HL-60 (cell line): ENCODE data around the gene MTLN.
"Not testable (repeated sequence)": the region's sequence is repeated elsewhere in the genome, so short reads cannot be mapped to it uniquely, and the experiment has no call there.

Source experiments
- DNase-seq, 2 experiments: peaks; one replicate each; pipeline ENCODE4 v3.0.0-alpha.2; 2010 to 2020; ENCODE audit warnings: low read depth in 1 of 2, low spot score in 1 of 2
- H3K27ac ChIP-seq: fragments of 250-450 bp; sonication (Bioruptor Pico); replicated peaks from 2 replicates; pipeline ENCODE4 v1.5.1; 2020; ENCODE audit warnings: mild to moderate bottlenecking, moderate library complexity
- H3K27me3 ChIP-seq: fragments of 250-450 bp; sonication (Bioruptor Pico); 2 replicates; pipeline ENCODE4 v1.5.1; 2021; ENCODE audit warnings: mild to moderate bottlenecking, moderate library complexity; ENCODE audit not compliant: insufficient read depth, poor library complexity, severe bottlenecking
- H3K4me3 ChIP-seq: replicated peaks from 2 replicates; pipeline ENCODE4 v1.5.1; 2011; ENCODE audit warnings: mild to moderate bottlenecking, control low read depth, low read length; ENCODE audit not compliant: insufficient read depth
- CTCF ChIP-seq: IDR thresholded peaks from one replicate; pipeline ENCODE4 v1.5.1; 2011; ENCODE audit warnings: low read length, control low read depth, inconsistent platforms; ENCODE audit not compliant: insufficient read depth
- GABPA ChIP-seq: IDR thresholded peaks from 2 replicates; pipeline ENCODE4 v1.6.1; 2012; ENCODE audit warnings: low read depth
- POLR2AphosphoS5 ChIP-seq: IDR thresholded peaks from 2 replicates; pipeline ENCODE4 v1.6.1; 2012; ENCODE audit warnings: low read depth
- REST ChIP-seq: IDR thresholded peaks from 2 replicates; pipeline ENCODE4 v1.6.1; 2012; ENCODE audit warnings: low read depth; ENCODE audit not compliant: insufficient replicate concordance
- SPI1 ChIP-seq: IDR thresholded peaks from 2 replicates; pipeline ENCODE4 v1.6.1; 2012; ENCODE audit warnings: low read depth, mild to moderate bottlenecking, borderline replicate concordance

The MTLN gene

GRCh38 chr2:110221938-110222337 lies 9.6 kb upstream of the MTLN start:
- no peak overlapping the region for H3K4me3 ChIP-seq
- DNase-seq, result no peak
- H3K27ac ChIP-seq, result no peak overlapping the region
- peaks cover 12% of the 10 kb centered on the region for H3K27me3 ChIP-seq
- no peak for TF ChIP-seq CTCF
- no peak for TF ChIP-seq POLR2AphosphoS5

- DNase-seq, result no peak
- Histone ChIP-seq H3K27me3 (peaks cover 10% of the 10 kb centered on the region), H3K27ac (no peak overlapping the region), H3K4me3 (no peak overlapping the region)
- no peak for TF ChIP-seq CTCF
- no peak for TF ChIP-seq GABPA
Measured at GRCh38 chr2:110220190-110220564, 7.8 kb upstream of the MTLN start.

GRCh38 chr2:110219496-110220189 lies 7.3 kb upstream of the MTLN start:
- Histone ChIP-seq H3K27me3 (peaks cover 8% of the 10 kb centered on the region), H3K4me3 (no peak overlapping the region), H3K27ac (no peak overlapping the region)
- TF ChIP-seq GABPA, result no peak
- TF ChIP-seq REST, result no peak
- TF ChIP-seq SPI1, result no peak
- TF ChIP-seq POLR2AphosphoS5, result no peak
- no peak for TF ChIP-seq CTCF
- no peak for DNase-seq

GRCh38 chr2:110218889-110219288 lies 6.5 kb upstream of the MTLN start:
- not testable (repeated sequence) for DNase-seq, H3K4me3 ChIP-seq, H3K27ac ChIP-seq, H3K27me3 ChIP-seq

GRCh38 chr2:110216803-110217202 lies 4.5 kb upstream of the MTLN start:
- no peak for TF ChIP-seq CTCF
- TF ChIP-seq GABPA, result no peak
- Histone ChIP-seq H3K27me3 (peaks cover 6% of the 10 kb centered on the region), H3K27ac (no peak overlapping the region), H3K4me3 (no peak overlapping the region)
- no peak for DNase-seq
